Measurements from ENCODE around the gene LRG1. TPM values are rescaled to one million over a fixed set of nuclear protein-coding genes. Genes with fewer than 3 reads are reported as not detected.

Gene LRG1
- 0.11 TPM in 1 of 2 replicates, not detected in the other for total RNA-seq (2014; rRNA removed; shearing (Covaris generic))

GRCh38 chr19:4539693-4540581 lies at the start of gene LRG1:
Gene LRG1 (minus strand): TSS chr19:4540036. CDS start chr19:4540013, 23 bp downstream.

GRCh38 chr19:4559569-4559968 lies 19.7 kb upstream of the LRG1 start, which contains the start of gene SEMA6B:
Gene SEMA6B (minus strand): TSS chr19:4559684. CDS start chr19:4558457, 1,227 bp downstream.

GRCh38 chr19:4534836-4535658 lies 4.8 kb downstream of the LRG1 start, which contains the start of gene PLIN5:
Gene PLIN5 (minus strand): TSS chr19:4535224. CDS start chr19:4534074, 1,150 bp downstream.

DNA sequence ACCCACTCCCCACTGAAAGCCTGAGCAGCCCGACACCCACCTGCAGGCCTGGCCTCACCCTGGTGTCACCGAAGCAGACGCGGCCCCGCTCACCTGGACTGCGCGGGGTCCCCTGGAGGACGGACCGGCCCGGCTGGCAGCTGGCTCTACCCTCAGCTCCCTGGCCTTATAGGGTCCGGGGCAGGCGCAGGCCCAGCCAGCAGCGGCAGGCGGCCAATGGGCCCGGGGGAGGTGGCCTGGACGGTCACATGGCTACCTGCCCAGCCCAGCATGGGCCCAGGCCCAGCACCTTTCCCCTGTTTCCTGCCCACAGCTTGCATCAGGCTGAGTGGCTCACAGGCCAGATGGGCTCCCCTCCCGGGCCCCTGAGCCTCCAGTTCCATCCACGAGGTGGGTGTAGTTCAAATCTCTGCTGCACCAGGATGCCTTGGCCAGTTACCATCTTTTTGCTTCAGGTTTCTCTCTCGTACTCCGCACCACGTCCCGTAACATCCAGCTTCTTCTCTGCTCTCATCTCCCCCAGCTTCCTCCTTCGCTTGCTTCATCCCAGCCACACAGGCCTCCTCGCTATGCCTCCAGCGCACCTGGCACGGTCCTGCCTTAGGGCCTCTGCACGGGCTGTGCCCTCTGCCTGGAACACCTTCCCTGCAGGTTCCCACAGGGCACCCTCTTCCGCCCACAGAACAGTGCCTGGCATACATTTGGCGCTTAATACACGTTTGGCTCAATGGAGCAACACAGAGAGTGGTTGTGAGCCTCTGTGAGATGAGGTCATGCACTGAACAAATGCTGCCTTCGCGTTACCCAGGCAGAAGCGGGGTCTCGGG lies 21.3 kb downstream of the LRG1 start, which contains the start of gene PLIN4:
Gene PLIN4, minus strand, starts transcription at position 142 of the 827 bp plus-strand sequence. CDS start 214 bp downstream, outside the sequence.

Other genes with a start within 250 kb of the LRG1 start
- not detected in 2 replicates for gene TMIGD2, start 237.6 kb downstream of the LRG1 start, total RNA-seq (2014; rRNA removed; shearing (Covaris generic))
- 46.5 and 48.8 TPM in 2 replicates for gene FSD1, start 235.4 kb downstream of the LRG1 start, total RNA-seq (2014; rRNA removed; shearing (Covaris generic))
- 7.2 and 7.9 TPM in 2 replicates for gene STAP2, start 201.2 kb downstream of the LRG1 start, total RNA-seq (2014; rRNA removed; shearing (Covaris generic))
- 5.1 and 7.1 TPM in 2 replicates for gene MPND, start 196.5 kb downstream of the LRG1 start, total RNA-seq (2014; rRNA removed; shearing (Covaris generic))
- gene SH3GL1, start 139.5 kb downstream of the LRG1 start, total RNA-seq (2014; rRNA removed; shearing (Covaris generic)): 79.5 and 85.0 TPM in 2 replicates
- 65.7 and 78.7 TPM in 2 replicates for gene CHAF1A, start 137.4 kb downstream of the LRG1 start, total RNA-seq (2014; rRNA removed; shearing (Covaris generic))
- gene UBXN6, start 82.2 kb downstream of the LRG1 start, total RNA-seq (2014; rRNA removed; shearing (Covaris generic)): 80.4 and 87.6 TPM in 2 replicates
- 75.7 and 79.9 TPM in 2 replicates for gene HDGFL2, start 67.7 kb downstream of the LRG1 start, total RNA-seq (2014; rRNA removed; shearing (Covaris generic))
- 3.9 and 4.1 TPM in 2 replicates for gene PLIN4, start 21.6 kb downstream of the LRG1 start, total RNA-seq (2014; rRNA removed; shearing (Covaris generic))
- 0.15 and 1.4 TPM in 2 replicates for gene PLIN5, start 4.8 kb downstream of the LRG1 start, total RNA-seq (2014; rRNA removed; shearing (Covaris generic))
- 27.4 and 35.0 TPM in 2 replicates for gene SEMA6B, start 19.6 kb upstream of the LRG1 start, total RNA-seq (2014; rRNA removed; shearing (Covaris generic))
- 4.6 and 5.2 TPM in 2 replicates for gene TNFAIP8L1, start 99.5 kb upstream of the LRG1 start, total RNA-seq (2014; rRNA removed; shearing (Covaris generic))
- 187 and 198 TPM in 2 replicates for gene MYDGF, start 130.3 kb upstream of the LRG1 start, total RNA-seq (2014; rRNA removed; shearing (Covaris generic))
- gene DPP9, start 183.8 kb upstream of the LRG1 start, total RNA-seq (2014; rRNA removed; shearing (Covaris generic)): 54.4 and 56.8 TPM in 2 replicates

Data from A375 (cell line).